ENCODE data around the gene TACC2.

DNA sequence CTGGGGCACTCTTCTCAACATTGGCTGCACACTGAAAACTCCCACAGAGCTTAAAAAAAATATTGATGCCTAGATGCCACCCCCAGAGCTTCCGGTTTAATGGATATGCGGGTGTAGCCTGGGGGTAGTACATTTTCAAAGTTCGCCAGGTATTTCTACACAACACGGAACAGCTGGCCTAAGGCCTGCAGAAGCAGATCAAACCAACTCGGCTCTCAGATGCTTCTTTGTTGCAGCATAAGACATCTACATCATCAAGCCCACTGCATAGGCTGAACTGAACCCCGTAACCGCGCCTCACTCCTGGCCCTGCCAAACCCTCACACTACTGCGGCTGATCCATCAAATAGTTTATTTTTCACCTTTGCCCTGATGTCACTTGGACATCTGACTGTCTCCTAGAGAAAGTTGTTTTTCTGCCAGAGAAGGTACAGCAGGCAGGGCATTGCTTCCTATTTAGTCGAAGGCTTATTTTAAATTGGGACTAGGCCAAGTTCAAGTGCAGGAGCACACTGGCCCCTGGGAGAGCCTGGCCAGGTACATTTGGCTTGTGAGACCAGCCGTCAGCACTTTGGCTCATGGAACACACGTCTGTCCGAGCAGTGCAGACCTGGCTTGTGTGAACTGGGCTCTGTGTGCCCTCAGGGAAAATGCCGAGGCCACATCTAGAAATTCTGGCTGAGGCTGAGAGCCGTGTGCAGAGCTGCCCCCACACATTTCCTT is 113.3 kb downstream of the TACC2 start:
- TF ChIP-seq, protein P1, sequence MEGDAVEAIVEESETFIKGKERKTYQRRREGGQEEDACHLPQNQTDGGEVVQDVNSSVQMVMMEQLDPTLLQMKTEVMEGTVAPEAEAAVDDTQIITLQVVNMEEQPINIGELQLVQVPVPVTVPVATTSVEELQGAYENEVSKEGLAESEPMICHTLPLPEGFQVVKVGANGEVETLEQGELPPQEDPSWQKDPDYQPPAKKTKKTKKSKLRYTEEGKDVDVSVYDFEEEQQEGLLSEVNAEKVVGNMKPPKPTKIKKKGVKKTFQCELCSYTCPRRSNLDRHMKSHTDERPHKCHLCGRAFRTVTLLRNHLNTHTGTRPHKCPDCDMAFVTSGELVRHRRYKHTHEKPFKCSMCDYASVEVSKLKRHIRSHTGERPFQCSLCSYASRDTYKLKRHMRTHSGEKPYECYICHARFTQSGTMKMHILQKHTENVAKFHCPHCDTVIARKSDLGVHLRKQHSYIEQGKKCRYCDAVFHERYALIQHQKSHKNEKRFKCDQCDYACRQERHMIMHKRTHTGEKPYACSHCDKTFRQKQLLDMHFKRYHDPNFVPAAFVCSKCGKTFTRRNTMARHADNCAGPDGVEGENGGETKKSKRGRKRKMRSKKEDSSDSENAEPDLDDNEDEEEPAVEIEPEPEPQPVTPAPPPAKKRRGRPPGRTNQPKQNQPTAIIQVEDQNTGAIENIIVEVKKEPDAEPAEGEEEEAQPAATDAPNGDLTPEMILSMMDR (conservative IDR thresholded peaks at IDR 0.05), result no peak
- no peak for TF ChIP-seq ZFX (IDR thresholded peaks at IDR 0.05)
